AG09309 (cell line): ENCODE data around the gene YY2.

Source experiments
- DNase-seq: peaks from one replicate; pipeline ENCODE4 v3.0.0-alpha.2; 2010; ENCODE audit warnings: low read depth
- H3K4me3 ChIP-seq: 2 replicates; pipeline ENCODE4 v1.5.1; 2011; ENCODE audit warnings: mild to moderate bottlenecking, low read depth, low read length, moderate library complexity; ENCODE audit not compliant: control insufficient read depth
- CTCF ChIP-seq: IDR thresholded peaks from 2 replicates; pipeline ENCODE4 v1.5.1; 2011; ENCODE audit warnings: mild to moderate bottlenecking, low read depth, low read length, inconsistent platforms; ENCODE audit not compliant: insufficient read depth, control insufficient read depth; ENCODE audit errors: missing control alignments

The YY2 gene

DNA sequence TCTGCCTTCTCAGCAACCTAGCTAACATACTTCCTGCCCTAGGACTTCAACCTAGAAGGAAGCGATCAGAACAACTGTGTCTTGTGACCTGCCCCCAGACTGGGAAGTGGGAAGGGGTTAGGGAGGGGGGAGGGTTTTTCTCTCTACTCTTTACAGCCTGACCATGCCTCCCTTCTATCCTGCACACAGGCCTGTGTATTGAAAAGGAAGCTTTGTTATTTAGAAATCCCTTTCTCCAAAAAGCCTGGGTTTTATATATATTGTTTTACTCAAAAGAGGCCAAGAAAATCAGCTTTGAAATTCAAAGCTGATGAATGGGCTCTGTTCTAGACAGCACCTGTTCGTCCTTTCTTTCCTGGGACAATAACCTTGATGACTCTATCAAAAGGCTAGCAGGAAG lies 49.5 kb downstream of the YY2 start:
- no peak for DNase-seq
- TF ChIP-seq CTCF = no peak
- H3K4me3 ChIP-seq = no peak overlapping the region

DNA sequence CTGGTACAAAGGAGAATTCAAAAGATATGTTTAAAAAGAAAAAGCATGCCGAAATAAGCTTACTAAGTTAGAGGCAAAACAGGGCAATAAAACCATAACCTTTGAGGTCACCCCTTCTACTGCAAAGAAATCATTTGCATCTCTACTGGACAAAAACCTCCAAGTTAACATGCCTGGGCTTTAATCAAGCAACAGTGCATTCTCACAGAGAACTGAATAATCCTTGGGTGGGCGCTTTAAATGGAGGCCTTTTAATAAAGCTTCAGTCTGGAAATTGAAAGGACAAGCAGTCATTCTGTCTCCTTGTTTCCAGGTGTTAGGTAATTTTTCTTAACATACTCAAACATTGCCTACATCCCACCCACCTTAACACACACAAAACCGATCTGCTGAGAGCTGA lies 50.2 kb downstream of the YY2 start:
- no peak for TF ChIP-seq CTCF
- DNase-seq = no peak

GRCh38 chrX:21907260-21907659 lies 51.5 kb downstream of the YY2 start:
- no peak overlapping the region for H3K4me3 ChIP-seq
- no peak for TF ChIP-seq CTCF
- DNase-seq = no peak

More for the DNA sequence above, 50.2 kb downstream of the YY2 start:
- H3K4me3 ChIP-seq = no peak overlapping the region
